ENCODE measurements around the gene PPP1R13B. TPM values are rescaled to one million over a fixed set of nuclear protein-coding genes. Genes with fewer than 3 reads are reported as not detected.

PPP1R13B gene
- 10 to 100 TPM; 59.0 to 96.2 (median 78.1) TPM for total RNA-seq
- 10 to 100 TPM; 27.5 to 47.6 TPM for polyA plus RNA-seq
- long read RNA-seq, donor 1, transcript PPP1R13B-213 (5 exons, 970 nt), result major isoform, 6 of 36 reads
- long read RNA-seq, donor 1, partial matches to known transcripts, result 9 of 36 reads
- long read RNA-seq, donor 1, other reads (novel, unspliced or antisense), result 17 of 36 reads
- long read RNA-seq, donor 2, transcript PPP1R13B-213 (5 exons, 970 nt), result major isoform, 12 of 39 reads
- long read RNA-seq, donor 2, partial matches to known transcripts, result 15 of 39 reads
- long read RNA-seq, donor 2, other reads (novel, unspliced or antisense), result 11 of 39 reads
- long read RNA-seq, donor 3, transcript PPP1R13B-213 (5 exons, 970 nt), result major isoform, 7 of 26 reads
- long read RNA-seq, donor 3, partial matches to known transcripts, result 6 of 26 reads
- long read RNA-seq, donor 3, other reads (novel, unspliced or antisense), result 11 of 26 reads

DNA sequence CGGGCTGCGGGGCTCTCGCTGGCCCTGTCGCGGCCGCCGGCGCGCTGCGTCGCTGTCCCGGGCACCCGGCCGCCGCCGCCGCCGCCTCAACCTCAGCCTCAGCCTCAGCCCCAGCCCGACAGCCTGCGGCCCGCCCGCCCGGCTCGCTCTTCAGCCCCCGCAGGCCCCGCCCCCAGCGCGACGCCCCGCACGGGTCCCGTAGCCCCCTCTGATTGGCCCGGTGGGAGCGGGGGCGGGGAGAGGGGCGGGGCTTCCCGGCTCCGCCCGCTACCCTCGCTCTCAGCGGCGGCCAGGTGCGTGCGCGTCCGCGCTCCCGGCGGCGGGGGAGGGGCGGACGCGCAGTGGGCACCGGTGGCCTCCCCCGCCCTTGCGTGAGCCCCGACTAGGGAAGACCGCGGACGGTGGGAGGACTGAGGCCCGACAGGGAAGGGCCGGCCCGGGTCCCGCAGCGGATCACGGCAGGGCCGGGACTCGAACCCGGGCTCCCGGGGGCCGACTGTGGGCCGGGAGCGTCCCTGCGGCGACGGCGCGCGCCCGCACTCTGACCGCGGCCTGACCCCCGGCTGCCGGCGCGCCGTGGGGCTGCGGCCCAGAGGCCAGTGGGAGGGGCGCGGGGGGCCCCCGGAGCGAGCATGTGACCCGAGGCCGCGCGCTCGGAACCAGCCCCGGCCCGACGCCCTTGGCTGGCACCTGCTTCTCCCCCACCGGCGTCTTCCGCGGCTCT lies at the start of gene PPP1R13B:
Gene PPP1R13B, minus strand, starts transcription at position 125 of the 724 bp plus-strand sequence. CDS start 268 bp downstream, outside the sequence.
- DNase-seq (peak; percentile 95 to 96 (median 95)), ATAC-seq (peak; percentile 93 to 96 (median 96))
- Histone ChIP-seq H3K27ac (peak within 1 kb of the TSS; percentile 79 to 96 (median 90)), H3K36me3 (peaks cover 0 to 15% (median 0%) of the 10 kb centered on the region in 9 donors), H3K9me3 (no peaks in the 10 kb centered on the region), H3K4me3 (peak within 1 kb of the TSS; percentile 50 to 98 (median 82)), H3K4me1 (peaks cover 0 to 44% (median 25%) of the 10 kb centered on the region in 12 donors), H3K27me3 (peaks cover 0 to 9% (median 0%) of the 10 kb centered on the region in 9 donors)
- intact Hi-C loops (cut with DNase I), result loop anchor here in 6 of 10 donors (1.0 to 10.0 kb wide), 4 partner anchors 34 to 69 kb away; no protein-coding TSS in a partner anchor
- TF ChIP-seq CTCF (IDR thresholded peaks at IDR 0.05) (no peak), POLR2A (IDR thresholded peaks at IDR 0.05) (peak in 1 of 2 donors; percentile 67)
- 0 to 1% (median 0%) methylated on average over 70 to 104 of the region's 104 CpGs; no CpG with 5 or more reads in 1 of the 4 donors for WGBS, 4 donors

- DNase-seq, result peak in 1 of 5 donors; percentile 16
- intact Hi-C loops (cut with DNase I), result no loop called here
- no peaks in the 10 kb centered on the region for H3K9me3 ChIP-seq
- H3K4me1 ChIP-seq, result peaks cover 0 to 18% (median 3%) of the 10 kb centered on the region in 12 donors
- no peak overlapping the region for H3K4me3 ChIP-seq
- no peak overlapping the region for H3K27ac ChIP-seq
- no peaks in the 10 kb centered on the region for H3K27me3 ChIP-seq
- ATAC-seq, result no peak
- WGBS, 4 donors, result 63 to 74% (median 69%) methylated on average over 6 of the region's 6 CpGs
- no peaks in the 10 kb centered on the region for H3K36me3 ChIP-seq
- TF ChIP-seq POLR2A (IDR thresholded peaks at IDR 0.05) (no peak), CTCF (IDR thresholded peaks at IDR 0.05) (no peak)
Observed at GRCh38 chr14:103896578-103896977, 49.2 kb upstream of the PPP1R13B start.

DNA sequence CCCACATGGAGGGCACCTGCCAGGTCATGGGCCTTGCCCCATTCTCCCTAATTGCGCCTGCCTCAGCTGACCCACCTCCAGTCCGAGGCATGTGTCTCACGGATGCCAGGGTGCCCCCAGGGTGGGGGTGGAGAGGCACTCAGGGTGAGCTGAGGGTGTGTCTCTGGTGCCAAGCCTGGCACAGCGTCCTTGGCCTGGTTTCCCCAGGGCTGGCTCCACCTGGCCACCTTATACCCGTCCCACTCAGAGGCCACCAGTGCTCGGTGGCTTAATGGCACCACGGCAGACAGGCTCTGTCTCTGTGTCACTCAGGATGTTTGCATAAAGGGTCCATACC lies 47.3 kb upstream of the PPP1R13B start:
- H3K27me3 ChIP-seq, result no peaks in the 10 kb centered on the region
- H3K4me1 ChIP-seq, result peaks cover 6 to 30% (median 14%) of the 10 kb centered on the region in 12 donors
- WGBS, 4 donors, result 77 to 86% (median 82%) methylated on average over 5 to 7 of the region's 7 CpGs
- no peak for DNase-seq
- no peak overlapping the region for H3K4me3 ChIP-seq
- H3K9me3 ChIP-seq, result no peaks in the 10 kb centered on the region
- no peak overlapping the region for H3K27ac ChIP-seq
- H3K36me3 ChIP-seq, result no peaks in the 10 kb centered on the region
- no peak for ATAC-seq
- intact Hi-C loops (cut with DNase I), result no loop called here
- TF ChIP-seq POLR2A (IDR thresholded peaks at IDR 0.05), result no peak
- TF ChIP-seq CTCF (IDR thresholded peaks at IDR 0.05), result no peak

Data from heart left ventricle (tissue), 16 donors.